Muscle of arm (tissue), 12 donors: Measurements from ENCODE around the gene CD93. TPM values are rescaled to one million over a fixed set of nuclear protein-coding genes. Genes with fewer than 3 reads are reported as not detected.

Experiments
- DNase-seq: peaks from one replicate; pipeline ENCODE4 v3.0.0-alpha.2; 2013
- polyA plus RNA-seq, 12 donors: library from polyadenylated mRNA; unstranded; fragments of 120-200 nt; gene quantifications; one replicate each; pipeline ENCODE4 v1.2.1, GENCODE V29; 2013; ENCODE audit not compliant: insufficient read length in 12 of 12

The CD93 gene
- polyA plus RNA-seq, 12 donors, result 45.9 to 66.4 (median 59.6) TPM; not detected in 1

GRCh38 chr20:23039136-23039875 is 46.8 kb downstream of the CD93 start:
- DNase-seq, result no peak

GRCh38 chr20:23037017-23037481 is 49.1 kb downstream of the CD93 start:
- DNase-seq, result no peak

GRCh38 chr20:23036371-23036770 is 49.8 kb downstream of the CD93 start:
- no peak for DNase-seq

- no peak for DNase-seq
These were observed 50.4 kb downstream of the CD93 start for GRCh38 chr20:23035731-23036130.

GRCh38 chr20:23034721-23035671 is 51.1 kb downstream of the CD93 start, which contains the start of gene SSTR4:
TSS of gene SSTR4 (plus strand) at chr20:23035312. CDS start at chr20:23035484, 172 bp downstream.
- no peak for DNase-seq

GRCh38 chr20:23033918-23034317 is 52.2 kb downstream of the CD93 start:
- no peak for DNase-seq

GRCh38 chr20:23032750-23033078 is 53.4 kb downstream of the CD93 start:
- DNase-seq, result no peak

- DNase-seq, result no peak
These were observed 53.9 kb downstream of the CD93 start for GRCh38 chr20:23032056-23032749.

- DNase-seq, result no peak
These were observed 54.8 kb downstream of the CD93 start for GRCh38 chr20:23031346-23031745.

Other genes starting within 250 kb of the CD93 start
- gene SSTR4, start 51.0 kb downstream of the CD93 start, polyA plus RNA-seq, result under 1 TPM in 1 of 12 donors, not detected in 11; 0.15 TPM
- gene THBD, start 36.7 kb downstream of the CD93 start, polyA plus RNA-seq, result 10 to 100 TPM in 3 of 12 donors, 1 to 10 TPM in 8, not detected in 1; 4.2 to 14.1 (median 8.3) TPM